Activated naive CD4-positive, alpha-beta T cell treated with anti-CD3 and anti-CD28 coated beads for 36 hours (primary cell): ENCODE results near the gene SEZ6L. TPM values are rescaled to one million over a fixed set of nuclear protein-coding genes. Genes with fewer than 3 reads are reported as not detected.
A peak's percentile ranks its signal among the peaks of the same experiment; 100 is the strongest.

Experiments used
- CTCF ChIA-PET: fragments of 350-600 bp; sonication (Branson Sonifier 250); formaldehyde crosslinking; loops from one replicate; lab custom pipeline; 2021; ENCODE audit warnings: antibody characterized with exemption; lab: Charles Lee
- DNase-seq: peaks from one replicate; pipeline ENCODE4 v3.0.0-alpha.2; 2020
- H3K27ac Mint-ChIP-seq: one replicate; pipeline ENCODE4 v1.8.0; 2021; ENCODE audit warnings: mild to moderate bottlenecking, mixed read lengths
- H3K27me3 Mint-ChIP-seq: one replicate; pipeline ENCODE4 v1.8.0; 2021; ENCODE audit warnings: low read depth, mixed read lengths
- H3K36me3 Mint-ChIP-seq: one replicate; pipeline ENCODE4 v1.8.0; 2021; ENCODE audit warnings: low read depth, mixed read lengths
- H3K4me1 Mint-ChIP-seq: one replicate; pipeline ENCODE4 v1.8.0; 2021; ENCODE audit warnings: low read depth, mixed read lengths
- H3K4me3 Mint-ChIP-seq: one replicate; pipeline ENCODE4 v1.8.0; 2021; ENCODE audit warnings: mild to moderate bottlenecking, moderate library complexity, mixed read lengths
- H3K9me3 Mint-ChIP-seq: one replicate; pipeline ENCODE4 v1.8.0; 2021; ENCODE audit warnings: mixed read lengths
- intact Hi-C: fragments of 100-400 bp; cut with micrococcal nuclease; formaldehyde crosslinking; loops from one replicate; pipeline ENCODE4 v1.15.1; 2023
- total RNA-seq, 2 experiments: library from RNA; stranded (reverse); gene quantifications; one replicate each; pipeline ENCODE4 v1.2.3, GENCODE V29; 2021

Gene SEZ6L
- total RNA-seq, 2 experiments from 2014 or later: not detected

GRCh38 chr22:26382782-26383181 lies 213.5 kb downstream of the SEZ6L start:
- Mint-ChIP-seq H3K36me3 (no peaks in the 10 kb centered on the region), H3K9me3 (peaks cover 2% of the 10 kb centered on the region), H3K27ac (no peak overlapping the region), H3K27me3 (peaks cover 30% of the 10 kb centered on the region), H3K4me3 (no peak overlapping the region), H3K4me1 (no peaks in the 10 kb centered on the region)
- intact Hi-C loops: no loop called here
- no peak for DNase-seq
- CTCF ChIA-PET: interaction anchor here (0.7 to 3.6 kb wide), 5 partner anchors 13 to 79 kb away, joined by 3 to 13 read pairs (median 4); no protein-coding TSS in a partner anchor

DNA sequence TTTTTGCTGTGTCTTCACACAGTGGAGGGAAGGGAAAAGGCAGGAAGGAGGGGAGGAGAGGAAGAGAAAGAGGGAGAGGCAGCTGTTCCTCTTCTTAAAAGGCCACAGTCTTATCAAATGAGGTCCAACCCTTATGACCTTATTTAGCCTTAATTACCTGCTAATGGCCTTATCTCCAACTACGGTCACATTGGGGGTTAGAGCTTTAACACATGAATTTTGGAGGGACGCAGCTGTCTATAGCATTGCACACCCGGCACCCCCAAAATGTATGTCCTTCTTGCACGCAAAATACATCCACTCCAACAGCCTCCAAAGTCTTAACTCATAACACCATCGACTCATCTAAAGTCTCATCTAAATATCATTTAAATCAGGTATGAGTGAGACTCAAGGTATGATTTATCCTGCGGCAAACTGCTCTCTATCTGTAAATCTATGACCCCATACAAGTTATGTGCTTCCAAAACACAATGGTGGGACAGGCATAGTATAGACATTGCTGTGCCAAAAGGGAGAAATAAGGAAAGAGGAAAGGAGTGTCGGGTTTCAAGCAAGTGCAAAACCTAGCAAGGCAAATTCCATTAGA lies 214.8 kb downstream of the SEZ6L start:
- CTCF ChIA-PET: interaction anchor here (1.1 to 3.6 kb wide), 3 partner anchors 13 to 77 kb away, joined by 3 to 13 read pairs (median 7); no protein-coding TSS in a partner anchor
- Mint-ChIP-seq H3K4me1 (no peaks in the 10 kb centered on the region), H3K27me3 (peaks cover 26% of the 10 kb centered on the region), H3K36me3 (no peaks in the 10 kb centered on the region), H3K27ac (no peak overlapping the region), H3K4me3 (no peak overlapping the region), H3K9me3 (no peaks in the 10 kb centered on the region)
- DNase-seq: no peak
- intact Hi-C loops: no loop called here

- H3K27ac Mint-ChIP-seq: no peak overlapping the region
- H3K9me3 Mint-ChIP-seq: no peaks in the 10 kb centered on the region
- H3K36me3 Mint-ChIP-seq: no peaks in the 10 kb centered on the region
- intact Hi-C loops: no loop called here
- no peaks in the 10 kb centered on the region for H3K4me1 Mint-ChIP-seq
- H3K27me3 Mint-ChIP-seq: peaks cover 26% of the 10 kb centered on the region
- DNase-seq: no peak
- H3K4me3 Mint-ChIP-seq: no peak overlapping the region
- CTCF ChIA-PET: interaction anchor here (0.9 to 3.6 kb wide), 3 partner anchors 10 to 76 kb away, joined by 3 to 13 read pairs (median 4); no protein-coding TSS in a partner anchor
These were observed 215.9 kb downstream of the SEZ6L start for GRCh38 chr22:26385164-26385563.

GRCh38 chr22:26389125-26389524 lies 219.9 kb downstream of the SEZ6L start:
- intact Hi-C loops: no loop called here
- Mint-ChIP-seq H3K27me3 (peaks cover 14% of the 10 kb centered on the region), H3K36me3 (no peaks in the 10 kb centered on the region), H3K27ac (no peak overlapping the region), H3K9me3 (no peaks in the 10 kb centered on the region), H3K4me1 (no peaks in the 10 kb centered on the region), H3K4me3 (no peak overlapping the region)
- CTCF ChIA-PET: interaction anchor here (2.0 kb wide), 1 partner anchor 24 kb away, joined by 6 read pairs; no protein-coding TSS in a partner anchor
- no peak for DNase-seq

DNA sequence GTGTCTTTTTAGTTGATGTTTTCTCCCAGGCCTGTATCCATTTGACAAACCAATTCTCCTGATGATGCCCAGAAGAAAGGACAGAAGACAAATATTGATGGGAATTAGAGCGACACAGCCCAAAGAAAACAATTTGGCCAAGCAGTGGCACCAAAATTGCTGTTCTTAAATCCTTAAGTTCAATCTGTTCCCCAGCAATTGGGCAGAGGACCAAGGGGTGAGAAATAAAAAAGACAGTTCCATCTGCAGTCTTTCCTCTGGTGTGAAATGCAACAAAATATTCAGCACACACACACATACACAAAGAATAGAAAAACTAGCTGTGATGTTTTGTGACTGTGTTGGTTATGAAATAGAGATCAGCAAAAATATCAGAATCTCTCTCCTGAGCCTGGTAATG lies 221.8 kb downstream of the SEZ6L start:
- no peak for DNase-seq
- H3K27ac Mint-ChIP-seq: no peak overlapping the region
- intact Hi-C loops: no loop called here
- CTCF ChIA-PET: interaction anchor here (0.6 to 2.3 kb wide), 4 partner anchors 12 to 70 kb away, joined by 3 to 10 read pairs (median 4); no protein-coding TSS in a partner anchor
- no peaks in the 10 kb centered on the region for H3K4me1 Mint-ChIP-seq
- peaks cover 9% of the 10 kb centered on the region for H3K27me3 Mint-ChIP-seq
- no peaks in the 10 kb centered on the region for H3K36me3 Mint-ChIP-seq
- H3K9me3 Mint-ChIP-seq: no peaks in the 10 kb centered on the region
- no peak overlapping the region for H3K4me3 Mint-ChIP-seq

- no peaks in the 10 kb centered on the region for H3K36me3 Mint-ChIP-seq
- no peaks in the 10 kb centered on the region for H3K4me1 Mint-ChIP-seq
- peaks cover 9% of the 10 kb centered on the region for H3K27me3 Mint-ChIP-seq
- H3K27ac Mint-ChIP-seq: no peak overlapping the region
- no peaks in the 10 kb centered on the region for H3K9me3 Mint-ChIP-seq
- no peak overlapping the region for H3K4me3 Mint-ChIP-seq
- CTCF ChIA-PET: interaction anchor here (0.6 to 2.3 kb wide), 4 partner anchors 12 to 69 kb away, joined by 3 to 10 read pairs (median 4); no protein-coding TSS in a partner anchor
- intact Hi-C loops: no loop called here
- no peak for DNase-seq
These were observed 222.4 kb downstream of the SEZ6L start for GRCh38 chr22:26391623-26392022.

- Mint-ChIP-seq H3K27ac (no peak overlapping the region), H3K4me3 (no peak overlapping the region), H3K4me1 (peaks cover 2% of the 10 kb centered on the region), H3K27me3 (peaks cover 2% of the 10 kb centered on the region), H3K9me3 (no peaks in the 10 kb centered on the region), H3K36me3 (no peaks in the 10 kb centered on the region)
- DNase-seq: no peak
- intact Hi-C loops: no loop called here
- CTCF ChIA-PET: no interaction called here
These were observed 224.7 kb downstream of the SEZ6L start for GRCh38 chr22:26393929-26394328.

DNA sequence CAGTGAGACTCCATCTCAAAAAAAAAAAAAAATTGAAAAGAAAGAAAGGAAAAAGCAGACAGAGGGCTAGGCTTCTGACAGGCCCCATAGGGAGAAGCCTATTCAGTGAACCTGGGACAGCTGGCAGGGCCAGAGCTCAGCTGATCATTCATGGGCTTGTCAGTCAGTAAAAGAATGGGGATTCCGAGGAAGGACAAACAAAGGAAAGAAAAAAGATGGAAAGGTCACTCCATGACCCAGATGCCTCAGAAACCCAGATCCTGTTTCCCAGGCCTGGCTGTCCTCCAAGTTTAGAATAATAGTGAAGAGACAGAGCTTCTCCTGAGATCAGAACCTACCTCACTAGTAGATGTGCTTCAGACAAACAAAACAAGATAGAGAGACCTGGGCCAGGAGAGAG lies 225.5 kb downstream of the SEZ6L start:
- no peak overlapping the region for H3K4me3 Mint-ChIP-seq
- no peak overlapping the region for H3K27ac Mint-ChIP-seq
- intact Hi-C loops: loop anchor here (5.0 kb wide), 1 partner anchor 88 kb away; the partner anchor contains the start of genes HPS4 and SRRD
- DNase-seq: no peak
- no peaks in the 10 kb centered on the region for H3K9me3 Mint-ChIP-seq
- H3K27me3 Mint-ChIP-seq: no peaks in the 10 kb centered on the region
- H3K36me3 Mint-ChIP-seq: no peaks in the 10 kb centered on the region
- CTCF ChIA-PET: interaction anchor here (0.8 to 4.8 kb wide), 5 partner anchors 9 to 67 kb away, joined by 3 to 44 read pairs (median 4); no protein-coding TSS in a partner anchor
- peaks cover 2% of the 10 kb centered on the region for H3K4me1 Mint-ChIP-seq

DNA sequence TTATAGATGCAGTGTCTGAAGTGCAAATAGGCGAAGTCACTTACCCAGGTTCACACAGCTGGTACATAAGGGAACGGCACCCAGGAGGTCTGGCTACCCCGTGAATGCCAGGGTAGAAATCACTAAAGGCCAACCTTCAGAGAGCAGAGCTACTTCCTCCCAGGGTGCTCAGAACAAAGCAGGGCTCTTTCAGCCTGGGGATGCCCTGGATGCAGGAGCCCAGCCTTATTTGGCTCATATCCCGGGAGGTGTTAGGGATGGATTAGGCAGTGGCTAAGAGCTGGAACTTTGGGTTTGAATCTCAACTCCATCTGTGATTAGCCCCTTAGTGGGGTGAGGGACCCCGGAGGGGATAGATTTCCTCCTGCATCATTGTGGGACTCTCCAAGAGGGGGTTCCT lies 226.7 kb downstream of the SEZ6L start:
- no peaks in the 10 kb centered on the region for H3K27me3 Mint-ChIP-seq
- intact Hi-C loops: loop anchor here (5.0 kb wide), 1 partner anchor 86 kb away; the partner anchor contains the start of genes HPS4 and SRRD
- CTCF ChIA-PET: interaction anchor here (0.8 to 4.8 kb wide), 7 partner anchors 10 to 83 kb away, joined by 3 to 44 read pairs (median 5); no protein-coding TSS in a partner anchor
- DNase-seq: no peak
- no peaks in the 10 kb centered on the region for H3K9me3 Mint-ChIP-seq
- no peak overlapping the region for H3K4me3 Mint-ChIP-seq
- H3K4me1 Mint-ChIP-seq: peaks cover 2% of the 10 kb centered on the region
- H3K36me3 Mint-ChIP-seq: no peaks in the 10 kb centered on the region
- no peak overlapping the region for H3K27ac Mint-ChIP-seq

DNA sequence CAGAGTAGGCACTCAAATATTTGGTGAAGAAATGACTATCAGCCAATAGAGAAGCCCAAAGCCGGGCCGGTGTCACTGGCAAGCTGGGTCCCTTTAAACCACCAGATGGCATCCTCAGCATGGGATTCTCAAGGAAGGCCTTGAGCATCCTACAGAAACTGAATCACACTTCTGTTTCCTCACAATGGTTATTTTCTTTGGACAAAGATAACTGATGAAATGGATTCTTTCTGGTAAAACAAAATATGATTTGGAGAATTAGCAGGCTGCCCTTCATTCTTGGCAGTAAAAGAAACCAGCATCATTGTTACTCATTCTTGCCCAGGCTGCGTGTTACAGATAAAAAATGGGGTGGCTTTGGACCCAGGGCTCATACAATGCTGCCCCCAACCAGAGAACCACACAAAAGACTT lies 229.5 kb downstream of the SEZ6L start:
- peaks cover 2% of the 10 kb centered on the region for H3K4me1 Mint-ChIP-seq
- peak; percentile 84 for DNase-seq
- H3K4me3 Mint-ChIP-seq: no peak overlapping the region
- H3K27me3 Mint-ChIP-seq: no peaks in the 10 kb centered on the region
- intact Hi-C loops: loop anchor here (1.0 to 5.0 kb wide), 4 partner anchors 32 to 267 kb away; partner anchors contain the start of genes HPS4 and SRRD
- CTCF ChIA-PET: interaction anchor here (0.6 to 4.8 kb wide), 3 partner anchors 28 to 63 kb away, joined by 3 to 44 read pairs (median 3); no protein-coding TSS in a partner anchor
- no peaks in the 10 kb centered on the region for H3K36me3 Mint-ChIP-seq
- H3K9me3 Mint-ChIP-seq: no peaks in the 10 kb centered on the region
- H3K27ac Mint-ChIP-seq: no peak overlapping the region

GRCh38 chr22:26399289-26399688 lies 230.0 kb downstream of the SEZ6L start:
- Mint-ChIP-seq H3K4me3 (no peak overlapping the region), H3K27ac (no peak overlapping the region), H3K9me3 (no peaks in the 10 kb centered on the region), H3K4me1 (peaks cover 5% of the 10 kb centered on the region), H3K36me3 (no peaks in the 10 kb centered on the region), H3K27me3 (peaks cover 2% of the 10 kb centered on the region)
- intact Hi-C loops: loop anchor here (2.0 to 5.0 kb wide), 2 partner anchors 32 to 83 kb away; partner anchors contain the start of genes HPS4 and SRRD
- CTCF ChIA-PET: interaction anchor here (0.7 to 4.8 kb wide), 5 partner anchors 22 to 63 kb away, joined by 3 to 44 read pairs (median 3); no protein-coding TSS in a partner anchor
- no peak for DNase-seq

- no peak overlapping the region for H3K27ac Mint-ChIP-seq
- no peak overlapping the region for H3K4me3 Mint-ChIP-seq
- intact Hi-C loops: no loop called here
- DNase-seq: no peak
- peaks cover 7% of the 10 kb centered on the region for H3K4me1 Mint-ChIP-seq
- H3K9me3 Mint-ChIP-seq: no peaks in the 10 kb centered on the region
- H3K36me3 Mint-ChIP-seq: no peaks in the 10 kb centered on the region
- CTCF ChIA-PET: interaction anchor here (1.1 to 4.0 kb wide), 2 partner anchors 34 to 61 kb away, joined by 3 to 22 read pairs; no protein-coding TSS in a partner anchor
- H3K27me3 Mint-ChIP-seq: peaks cover 4% of the 10 kb centered on the region
These were observed 232.5 kb downstream of the SEZ6L start for GRCh38 chr22:26401726-26402125.
